Measurements from ENCODE around the gene TPCN2.

DNA sequence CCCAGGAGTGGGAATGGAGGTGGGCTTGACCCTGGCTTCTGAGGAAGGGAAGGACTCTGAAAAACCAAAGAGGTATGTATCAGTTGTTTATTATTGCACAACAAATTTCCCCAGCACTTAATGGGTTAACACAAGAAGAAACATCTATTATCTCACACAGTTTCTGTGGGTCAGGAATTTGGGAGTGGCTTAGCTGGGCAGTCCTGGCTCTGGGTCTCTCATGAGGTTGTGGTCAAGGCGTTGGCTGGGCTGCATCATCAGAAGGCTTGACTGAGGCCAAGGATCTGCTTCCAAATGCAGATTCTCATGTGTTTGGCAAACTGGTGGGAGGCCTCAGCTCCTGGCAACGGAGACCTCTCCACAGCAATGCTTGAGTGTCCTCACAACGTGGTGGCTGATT lies 89.5 kb downstream of the TPCN2 start:
- TF ChIP-seq, protein P1, sequence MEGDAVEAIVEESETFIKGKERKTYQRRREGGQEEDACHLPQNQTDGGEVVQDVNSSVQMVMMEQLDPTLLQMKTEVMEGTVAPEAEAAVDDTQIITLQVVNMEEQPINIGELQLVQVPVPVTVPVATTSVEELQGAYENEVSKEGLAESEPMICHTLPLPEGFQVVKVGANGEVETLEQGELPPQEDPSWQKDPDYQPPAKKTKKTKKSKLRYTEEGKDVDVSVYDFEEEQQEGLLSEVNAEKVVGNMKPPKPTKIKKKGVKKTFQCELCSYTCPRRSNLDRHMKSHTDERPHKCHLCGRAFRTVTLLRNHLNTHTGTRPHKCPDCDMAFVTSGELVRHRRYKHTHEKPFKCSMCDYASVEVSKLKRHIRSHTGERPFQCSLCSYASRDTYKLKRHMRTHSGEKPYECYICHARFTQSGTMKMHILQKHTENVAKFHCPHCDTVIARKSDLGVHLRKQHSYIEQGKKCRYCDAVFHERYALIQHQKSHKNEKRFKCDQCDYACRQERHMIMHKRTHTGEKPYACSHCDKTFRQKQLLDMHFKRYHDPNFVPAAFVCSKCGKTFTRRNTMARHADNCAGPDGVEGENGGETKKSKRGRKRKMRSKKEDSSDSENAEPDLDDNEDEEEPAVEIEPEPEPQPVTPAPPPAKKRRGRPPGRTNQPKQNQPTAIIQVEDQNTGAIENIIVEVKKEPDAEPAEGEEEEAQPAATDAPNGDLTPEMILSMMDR (conservative IDR thresholded peaks at IDR 0.05; ENCODE audit: low read depth, low read length) = no peak
- TF ChIP-seq POLR2A (IDR thresholded peaks at IDR 0.05; ENCODE audit: low read depth, low read length) = no peak

Data from IMR-90 (cell line).